Measurements from ENCODE around the gene SRCIN1. TPM values are rescaled to one million over a fixed set of nuclear protein-coding genes. Genes with fewer than 3 reads are reported as not detected.
"Not testable (repeated sequence)": the region's sequence is repeated elsewhere in the genome, so short reads cannot be mapped to it uniquely, and the experiment has no call there.

Gene SRCIN1
- 10 to 100 TPM; 11.0 to 36.5 (median 17.4) TPM for total RNA-seq

DNA sequence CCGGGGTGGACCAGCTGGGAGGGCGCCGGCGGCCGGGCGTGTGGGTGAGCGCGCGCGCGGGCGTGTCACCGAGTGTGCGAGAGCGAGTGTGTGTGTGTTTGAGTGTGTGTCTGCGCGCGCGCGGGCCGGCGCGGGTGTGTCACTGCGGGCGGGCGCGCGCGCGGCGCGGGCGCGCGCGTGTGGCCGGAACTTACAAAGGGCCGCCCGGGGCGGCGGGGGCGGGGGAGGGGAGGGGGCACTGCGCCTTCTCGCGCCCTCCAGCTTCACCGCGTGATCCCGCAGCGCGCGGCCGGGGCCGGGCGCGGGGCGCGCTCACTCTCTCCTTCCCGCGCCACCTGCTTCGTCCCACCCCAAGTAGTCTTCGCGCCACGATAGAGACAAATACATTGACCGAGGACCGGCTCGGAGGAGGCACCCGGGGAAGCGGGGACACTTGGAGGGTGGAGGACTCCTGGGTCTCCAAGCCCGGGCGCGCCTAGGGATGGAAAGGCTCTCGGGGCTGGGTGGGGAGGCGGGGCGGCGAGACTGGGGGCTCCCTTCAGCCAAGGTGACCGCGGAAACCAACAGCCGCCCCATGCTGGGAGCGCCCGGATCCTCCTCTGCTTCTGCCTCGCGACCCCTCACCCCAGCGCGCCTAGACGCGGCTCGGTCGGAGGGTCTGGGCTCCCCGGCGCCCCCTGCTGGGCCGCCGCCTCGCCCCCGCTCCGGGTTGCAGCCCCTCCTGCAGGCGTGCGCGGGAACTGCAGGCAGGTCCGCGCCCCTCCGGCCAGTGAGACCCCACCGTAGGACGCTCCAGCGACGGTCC, at the start of gene SRCIN1:
SRCIN1 (minus strand) TSS at position 112 of the 805 bp plus-strand sequence. CDS start 247 bp downstream, outside the sequence.
- H3K4me1 ChIP-seq = peaks cover 50% of the 10 kb centered on the region
- H3K27ac ChIP-seq = peak within 1 kb of the TSS; percentile 72
- WGBS = 0% methylated on average over 14 of the region's 105 CpGs
- H3K4me3 ChIP-seq = peak within 1 kb of the TSS; percentile 70
- peaks cover 64% of the 10 kb centered on the region for H3K27me3 ChIP-seq
- no peak for DNase-seq (ENCODE audit: low spot score in 2 of 2)
- H3K36me3 ChIP-seq = no peaks in the 10 kb centered on the region
- no peak for TF ChIP-seq POLR2A (IDR thresholded peaks at IDR 0.05)
- no peak for TF ChIP-seq EP300 (IDR thresholded peaks at IDR 0.05)
- TF ChIP-seq POLR2AphosphoS5 (IDR thresholded peaks at IDR 0.05) = no peak
- peak; percentile 41 to 89 for TF ChIP-seq CTCF (IDR thresholded peaks at IDR 0.05)
- H3K9me3 ChIP-seq = no peaks in the 10 kb centered on the region

- peak in 1 of 2 donors; percentile 32 for DNase-seq (ENCODE audit: low spot score in 2 of 2)
- H3K4me1 ChIP-seq = peaks cover 5% of the 10 kb centered on the region
- no peak overlapping the region for H3K4me3 ChIP-seq
- 40% methylated on average over 21 of the region's 21 CpGs for WGBS
- no peaks in the 10 kb centered on the region for H3K9me3 ChIP-seq
- peaks cover 26% of the 10 kb centered on the region for H3K27me3 ChIP-seq
- H3K36me3 ChIP-seq = no peaks in the 10 kb centered on the region
- TF ChIP-seq CTCF (IDR thresholded peaks at IDR 0.05) (no peak), POLR2A (IDR thresholded peaks at IDR 0.05) (no peak), POLR2AphosphoS5 (IDR thresholded peaks at IDR 0.05) (no peak), EP300 (IDR thresholded peaks at IDR 0.05) (no peak)
- no peak overlapping the region for H3K27ac ChIP-seq
Measured at GRCh38 chr17:38654411-38655398, 49.0 kb upstream of the SRCIN1 start.

DNA sequence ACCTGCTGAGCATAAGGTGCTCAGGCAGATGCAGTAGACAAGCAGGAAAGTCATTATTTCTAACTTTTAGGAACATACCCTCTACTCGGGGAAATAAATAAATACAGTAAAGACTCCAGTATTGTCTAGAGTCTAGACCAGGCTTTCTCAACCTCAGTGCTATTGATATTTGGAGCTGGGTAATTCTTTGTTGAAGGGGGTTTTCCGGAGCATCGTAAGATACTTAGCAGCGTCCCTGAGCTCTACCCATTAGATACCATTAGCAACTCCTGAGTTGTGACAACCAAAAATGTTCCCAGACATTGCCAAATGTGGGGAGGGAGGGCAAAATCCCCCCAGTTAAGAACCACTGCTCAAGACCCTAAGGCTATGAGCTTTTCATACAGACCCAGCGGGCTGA, 47.9 kb upstream of the SRCIN1 start:
- no peaks in the 10 kb centered on the region for H3K9me3 ChIP-seq

DNA sequence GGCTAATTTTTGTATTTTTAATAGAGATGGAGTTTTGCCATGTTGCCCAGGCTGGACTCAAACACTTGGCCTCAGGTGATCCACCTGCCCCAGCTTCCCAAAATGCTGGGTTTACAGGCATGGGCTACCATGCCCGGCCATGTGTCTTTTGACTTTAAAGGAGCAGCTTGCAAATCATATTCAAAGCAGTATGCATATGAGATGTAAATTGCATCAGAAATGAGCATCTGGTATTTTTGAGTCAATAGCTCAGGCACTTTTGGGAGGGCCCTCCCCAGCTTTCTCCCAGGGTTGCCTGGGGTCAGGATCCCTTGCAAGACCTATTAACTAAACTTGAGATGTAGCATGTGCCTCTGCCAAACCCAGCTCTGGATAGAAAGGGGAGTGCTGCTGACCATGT, 47.5 kb upstream of the SRCIN1 start:
- H3K27me3 ChIP-seq = peaks cover 21% of the 10 kb centered on the region
- no peak overlapping the region for H3K4me3 ChIP-seq

More for the DNA sequence above, 47.9 kb upstream of the SRCIN1 start:
- peak in 1 of 2 donors; percentile 17 for DNase-seq (ENCODE audit: low spot score in 2 of 2)
- WGBS = 77% methylated on average over 5 of the region's 5 CpGs
- no peaks in the 10 kb centered on the region for H3K36me3 ChIP-seq
- no peak overlapping the region for H3K27ac ChIP-seq
- TF ChIP-seq EP300 (IDR thresholded peaks at IDR 0.05) (no peak), POLR2A (IDR thresholded peaks at IDR 0.05) (no peak), CTCF (IDR thresholded peaks at IDR 0.05) (no peak), POLR2AphosphoS5 (IDR thresholded peaks at IDR 0.05) (no peak)
- no peak overlapping the region for H3K4me3 ChIP-seq
- peaks cover 21% of the 10 kb centered on the region for H3K27me3 ChIP-seq
- peaks cover under 1% of the 10 kb centered on the region for H3K4me1 ChIP-seq

GRCh38 chr17:38650653-38651173, 45.0 kb upstream of the SRCIN1 start:
- not testable (repeated sequence) for H3K27ac ChIP-seq, H3K4me3 ChIP-seq, H3K9me3 ChIP-seq, H3K36me3 ChIP-seq, H3K4me1 ChIP-seq
- H3K27me3 ChIP-seq = peaks cover 22% of the 10 kb centered on the region
- DNase-seq (ENCODE audit: low spot score in 2 of 2) = peak in 1 of 2 donors; percentile 48
- WGBS = 93% methylated on average over 11 of the region's 11 CpGs

More for the DNA sequence above, 47.5 kb upstream of the SRCIN1 start:
- Histone ChIP-seq H3K9me3 (no peaks in the 10 kb centered on the region), H3K36me3 (no peaks in the 10 kb centered on the region), H3K4me1 (no peaks in the 10 kb centered on the region), H3K27ac (no peak overlapping the region)
- WGBS = 100% methylated on average over 1 of the region's 1 CpG
- TF ChIP-seq CTCF (IDR thresholded peaks at IDR 0.05) (no peak), EP300 (IDR thresholded peaks at IDR 0.05) (no peak), POLR2A (IDR thresholded peaks at IDR 0.05) (no peak), POLR2AphosphoS5 (IDR thresholded peaks at IDR 0.05) (no peak)
- DNase-seq (ENCODE audit: low spot score in 2 of 2) = peak in 1 of 2 donors; percentile 24
